ENCODE measurements around the gene IRF1.
"Not testable (repeated sequence)": the region's sequence is repeated elsewhere in the genome, so short reads cannot be mapped to it uniquely, and the experiment has no call there.

Gene IRF1

GRCh38 chr5:132459983-132460838 lies 30.4 kb downstream of the IRF1 start:
- DNase-seq = peak; percentile 92 to 93

- peak; percentile 70 to 78 for DNase-seq
Measured at GRCh38 chr5:132459031-132459982, 31.3 kb downstream of the IRF1 start.

- no peak for DNase-seq
Measured at GRCh38 chr5:132458651-132459030, 31.9 kb downstream of the IRF1 start.

- DNase-seq = no peak
Measured at GRCh38 chr5:132458226-132458560, 32.4 kb downstream of the IRF1 start.

GRCh38 chr5:132457371-132458225 lies 33.0 kb downstream of the IRF1 start:
- DNase-seq = peak; percentile 86

GRCh38 chr5:132456987-132457361 lies 33.6 kb downstream of the IRF1 start:
- DNase-seq = no peak

- DNase-seq = peak; percentile 84 to 88
Measured at GRCh38 chr5:132456296-132456986, 34.1 kb downstream of the IRF1 start.

GRCh38 chr5:132455614-132456115 lies 34.9 kb downstream of the IRF1 start:
- no peak for DNase-seq

GRCh38 chr5:132454361-132454760 lies 36.2 kb downstream of the IRF1 start:
- no peak for DNase-seq

GRCh38 chr5:132451387-132451786 lies 39.2 kb downstream of the IRF1 start:
- no peak for DNase-seq

GRCh38 chr5:132449060-132449459 lies 41.5 kb downstream of the IRF1 start:
- DNase-seq = no peak

GRCh38 chr5:132447196-132447595 lies 43.4 kb downstream of the IRF1 start:
- no peak for DNase-seq

GRCh38 chr5:132446621-132447020 lies 44.0 kb downstream of the IRF1 start:
- DNase-seq = no peak

- no peak for DNase-seq
Measured at GRCh38 chr5:132445930-132446329, 44.6 kb downstream of the IRF1 start.

- no peak for DNase-seq
Measured at GRCh38 chr5:132445640-132445923, 45.0 kb downstream of the IRF1 start.

- no peak for DNase-seq
Measured at GRCh38 chr5:132444841-132445639, 45.5 kb downstream of the IRF1 start.

GRCh38 chr5:132444061-132444460 lies 46.5 kb downstream of the IRF1 start:
- no peak for DNase-seq

GRCh38 chr5:132439521-132440089 lies 51.0 kb downstream of the IRF1 start:
- peak; percentile 46 to 68 for DNase-seq

- DNase-seq = no peak
Measured at GRCh38 chr5:132438917-132439316, 51.7 kb downstream of the IRF1 start.

GRCh38 chr5:132438267-132438645 lies 52.3 kb downstream of the IRF1 start:
- not testable (repeated sequence) for DNase-seq
